HCT116 (cell line): ENCODE results near the gene SLAIN1.

ENCODE experiments used
- POLR2A ChIP-seq: IDR thresholded peaks from 2 replicates; pipeline ENCODE4 v1.7.0; 2011; ENCODE audit warnings: borderline replicate concordance; ENCODE audit not compliant: insufficient read depth, insufficient read length; ENCODE audit errors: extremely low read depth
- TF ChIP-seq, protein P1 (sequence below), 3 experiments: fragments of 200-600 bp in 1 of 3; sonication (generic) in 1 of 3; IDR thresholded peaks in 2 of 3; conservative IDR thresholded peaks in 1 of 3; 2 replicates each; pipeline ENCODE4 v1.5.1; 2012 to 2017; ENCODE audit warnings: low read depth in 2 of 3, low read length in 2 of 3, antibody characterized with exemption in 1 of 3, borderline replicate concordance in 1 of 3, control low read depth in 1 of 3, mild to moderate bottlenecking in 1 of 3, mixed read lengths in 1 of 3, mixed run types in 1 of 3, moderate library complexity in 1 of 3; ENCODE audit not compliant: insufficient read depth in 1 of 3

GRCh38 chr13:77733674-77734073, 36.2 kb downstream of the SLAIN1 start:
- TF ChIP-seq, protein P1, sequence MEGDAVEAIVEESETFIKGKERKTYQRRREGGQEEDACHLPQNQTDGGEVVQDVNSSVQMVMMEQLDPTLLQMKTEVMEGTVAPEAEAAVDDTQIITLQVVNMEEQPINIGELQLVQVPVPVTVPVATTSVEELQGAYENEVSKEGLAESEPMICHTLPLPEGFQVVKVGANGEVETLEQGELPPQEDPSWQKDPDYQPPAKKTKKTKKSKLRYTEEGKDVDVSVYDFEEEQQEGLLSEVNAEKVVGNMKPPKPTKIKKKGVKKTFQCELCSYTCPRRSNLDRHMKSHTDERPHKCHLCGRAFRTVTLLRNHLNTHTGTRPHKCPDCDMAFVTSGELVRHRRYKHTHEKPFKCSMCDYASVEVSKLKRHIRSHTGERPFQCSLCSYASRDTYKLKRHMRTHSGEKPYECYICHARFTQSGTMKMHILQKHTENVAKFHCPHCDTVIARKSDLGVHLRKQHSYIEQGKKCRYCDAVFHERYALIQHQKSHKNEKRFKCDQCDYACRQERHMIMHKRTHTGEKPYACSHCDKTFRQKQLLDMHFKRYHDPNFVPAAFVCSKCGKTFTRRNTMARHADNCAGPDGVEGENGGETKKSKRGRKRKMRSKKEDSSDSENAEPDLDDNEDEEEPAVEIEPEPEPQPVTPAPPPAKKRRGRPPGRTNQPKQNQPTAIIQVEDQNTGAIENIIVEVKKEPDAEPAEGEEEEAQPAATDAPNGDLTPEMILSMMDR (IDR thresholded peaks at IDR 0.05 in 2 of 3, conservative IDR thresholded peaks at IDR 0.05 in 1 of 3; ENCODE audit: borderline replicate concordance in 1 of 3, insufficient read depth in 1 of 3, low read depth in 2 of 3, low read length in 2 of 3): no peak
- no peak for TF ChIP-seq POLR2A
